Common myeloid progenitor, CD34-positive (primary cell): ENCODE measurements around the gene CACNA1B.

Source experiments
- CTCF ChIA-PET: fragments of 350-600 bp; sonication (Branson Sonifier 250); formaldehyde crosslinking; loops from one replicate; lab custom pipeline; 2021; ENCODE audit warnings: antibody characterized with exemption; lab: Charles Lee
- POLR2A ChIA-PET: fragments of 350-600 bp; sonication (Branson Sonifier 250); formaldehyde crosslinking; loops from one replicate; lab custom pipeline; 2021; ENCODE audit warnings: antibody characterized with exemption; lab: Charles Lee
- DNase-seq, 3 donors: peaks; one replicate each; pipeline versions ENCODE4 v3.0.0 to v3.0.0-alpha.2; 2013
- H3K27ac ChIP-seq, 2 experiments: 1 replicate in 1 of 2; 2 replicates in 1 of 2; pipeline ENCODE4 v1.7.0; 2013; ENCODE audit warnings: inconsistent platforms in 2 of 2, low read length in 2 of 2, mild to moderate bottlenecking in 2 of 2, low read depth in 1 of 2, moderate library complexity in 1 of 2; ENCODE audit not compliant: severe bottlenecking in 2 of 2, insufficient read depth in 1 of 2, poor library complexity in 1 of 2
- H3K27me3 ChIP-seq, 5 experiments: replicated peaks in 2 of 5; 1 replicate in 3 of 5; 2 replicates in 2 of 5; pipeline versions ENCODE4 v1.6.1 to v1.7.0; 2013; ENCODE audit warnings: low read length in 4 of 5, mild to moderate bottlenecking in 2 of 5, moderate library complexity in 2 of 5, inconsistent platforms in 1 of 5; ENCODE audit not compliant: insufficient read depth in 5 of 5, control insufficient read depth in 4 of 5
- H3K36me3 ChIP-seq, 4 experiments: 1 replicate in 2 of 4; 2 replicates in 2 of 4; pipeline versions ENCODE4 v1.6.1 to v1.7.0; 2013; ENCODE audit warnings: low read length in 3 of 4, control low read depth in 1 of 4, mild to moderate bottlenecking in 1 of 4; ENCODE audit not compliant: control insufficient read depth in 4 of 4, insufficient read depth in 4 of 4
- H3K4me1 ChIP-seq, 4 experiments: 1 replicate in 3 of 4; 2 replicates in 1 of 4; pipeline versions ENCODE4 v1.6.1 to v1.7.1; 2013; ENCODE audit warnings: low read length in 3 of 4, mild to moderate bottlenecking in 3 of 4, control low read depth in 1 of 4, inconsistent platforms in 1 of 4, moderate library complexity in 1 of 4; ENCODE audit not compliant: control insufficient read depth in 4 of 4, insufficient read depth in 4 of 4; ENCODE audit errors: control extremely low read depth in 1 of 4
- H3K4me3 ChIP-seq, 7 experiments: 1 replicate in 4 of 7; 2 replicates in 3 of 7; pipeline versions ENCODE4 v1.5.1 to v1.7.0; 2013; ENCODE audit warnings: mild to moderate bottlenecking in 7 of 7, low read length in 6 of 7, moderate library complexity in 6 of 7, inconsistent platforms in 2 of 7, low read depth in 2 of 7, control low read depth in 1 of 7; ENCODE audit not compliant: insufficient read depth in 4 of 7, control insufficient read depth in 1 of 7; ENCODE audit errors: extremely low read depth in 1 of 7
- H3K9me3 ChIP-seq, 5 experiments: 1 replicate in 4 of 5; 2 replicates in 1 of 5; pipeline versions ENCODE4 v1.6.1 to v1.7.1; 2013; ENCODE audit warnings: low read length in 4 of 5, mild to moderate bottlenecking in 2 of 5, inconsistent platforms in 1 of 5, low read depth in 1 of 5, moderate library complexity in 1 of 5; ENCODE audit not compliant: control insufficient read depth in 4 of 5, insufficient read depth in 2 of 5; ENCODE audit errors: control extremely low read depth in 1 of 5
- WGBS: methylation state at CpG from one replicate; pipeline ENCODE4 v1.1.5; 2013; ENCODE audit not compliant: insufficient coverage; 5-methylcytosine and 5-hydroxymethylcytosine counted together

Gene CACNA1B

DNA sequence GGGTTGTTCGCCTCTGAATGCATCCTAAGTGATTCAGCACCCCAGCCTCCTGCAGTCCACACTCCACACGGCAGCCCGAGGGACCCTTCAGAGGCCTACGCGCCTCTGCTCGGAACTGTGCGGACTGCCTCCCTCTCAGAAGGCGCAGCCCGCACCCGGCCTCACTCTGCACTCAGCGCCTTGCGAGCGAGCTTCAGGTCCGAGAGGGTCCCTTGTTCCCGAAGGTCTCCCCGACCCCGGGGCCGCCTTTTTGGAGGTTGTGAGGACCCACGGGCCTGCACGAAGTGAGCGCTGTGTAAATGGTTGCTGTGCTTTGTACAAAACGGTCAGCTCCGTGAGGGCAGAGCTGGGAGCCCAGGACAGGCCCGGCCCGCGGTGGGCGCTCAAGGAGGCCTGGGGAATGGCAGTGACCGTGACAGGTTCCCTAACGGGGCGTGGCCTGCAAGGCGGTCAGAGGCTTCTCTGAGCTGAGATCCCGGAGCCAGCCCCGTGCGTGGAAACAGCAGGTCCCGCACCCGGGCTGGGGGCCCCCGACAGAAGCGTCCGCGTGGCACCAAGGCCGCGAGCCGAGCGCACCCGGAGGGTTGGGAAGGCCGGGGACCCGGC is 698 bp upstream of the CACNA1B start:
- Histone ChIP-seq H3K27ac (no peak overlapping the region), H3K4me1 (peaks cover 0 to 5% (median 4%) of the 10 kb centered on the region in 4 experiments), H3K27me3 (peaks cover 0 to 84% (median 23%) of the 10 kb centered on the region in 5 experiments), H3K9me3 (peaks cover 0 to 9% (median 4%) of the 10 kb centered on the region in 5 experiments), H3K4me3 (no peak overlapping the region), H3K36me3 (no peaks in the 10 kb centered on the region)
- 64% methylated on average over 46 of the region's 47 CpGs for WGBS
- ChIA-PET POLR2A (no interaction called here), CTCF (no interaction called here)
- no peak for DNase-seq

GRCh38 chr9:137878146-137878941 is 762 bp downstream of the CACNA1B start:
- POLR2A ChIA-PET, result no interaction called here
- peaks cover 0 to 69% (median 23%) of the 10 kb centered on the region in 5 experiments for H3K27me3 ChIP-seq
- H3K4me3 ChIP-seq, result peak overlapping the region in 5 of 7 experiments; percentile 42 to 70 (median 59)
- peaks cover 0 to 9% (median 4%) of the 10 kb centered on the region in 5 experiments for H3K9me3 ChIP-seq
- no peak overlapping the region for H3K27ac ChIP-seq
- peak; percentile 52 to 79 (median 78) for DNase-seq
- no peaks in the 10 kb centered on the region for H3K36me3 ChIP-seq
- H3K4me1 ChIP-seq, result peaks cover 0 to 5% (median 4%) of the 10 kb centered on the region in 4 experiments
- 2% methylated on average over 87 of the region's 101 CpGs for WGBS
- CTCF ChIA-PET, result no interaction called here

DNA sequence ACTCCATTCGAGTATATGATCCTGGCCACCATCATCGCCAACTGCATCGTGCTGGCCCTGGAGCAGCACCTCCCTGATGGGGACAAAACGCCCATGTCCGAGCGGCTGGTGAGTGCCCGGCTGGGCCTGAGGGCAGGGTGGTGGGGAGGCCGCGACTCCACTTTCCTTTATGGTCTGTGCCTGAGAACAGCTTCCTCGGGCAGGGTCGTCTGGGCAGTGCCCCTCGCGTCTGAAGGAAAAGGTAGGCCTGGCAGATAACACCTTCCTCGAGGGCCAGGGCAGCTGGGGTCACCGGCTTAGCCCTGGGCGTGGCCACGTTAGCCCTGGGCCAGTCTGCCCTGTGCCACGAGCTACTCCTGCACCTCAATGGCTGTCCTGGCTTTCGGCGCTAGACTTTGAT is 1.5 kb downstream of the CACNA1B start:
- H3K27ac ChIP-seq, result no peak overlapping the region
- peaks cover 0 to 5% (median 4%) of the 10 kb centered on the region in 4 experiments for H3K4me1 ChIP-seq
- H3K36me3 ChIP-seq, result no peaks in the 10 kb centered on the region
- no peak overlapping the region for H3K4me3 ChIP-seq
- H3K9me3 ChIP-seq, result peaks cover 0 to 9% (median 4%) of the 10 kb centered on the region in 5 experiments
- peaks cover 0 to 63% (median 23%) of the 10 kb centered on the region in 5 experiments for H3K27me3 ChIP-seq
- DNase-seq, result no peak
- ChIA-PET POLR2A (no interaction called here), CTCF (no interaction called here)
- WGBS, result 90% methylated on average over 20 of the region's 20 CpGs

DNA sequence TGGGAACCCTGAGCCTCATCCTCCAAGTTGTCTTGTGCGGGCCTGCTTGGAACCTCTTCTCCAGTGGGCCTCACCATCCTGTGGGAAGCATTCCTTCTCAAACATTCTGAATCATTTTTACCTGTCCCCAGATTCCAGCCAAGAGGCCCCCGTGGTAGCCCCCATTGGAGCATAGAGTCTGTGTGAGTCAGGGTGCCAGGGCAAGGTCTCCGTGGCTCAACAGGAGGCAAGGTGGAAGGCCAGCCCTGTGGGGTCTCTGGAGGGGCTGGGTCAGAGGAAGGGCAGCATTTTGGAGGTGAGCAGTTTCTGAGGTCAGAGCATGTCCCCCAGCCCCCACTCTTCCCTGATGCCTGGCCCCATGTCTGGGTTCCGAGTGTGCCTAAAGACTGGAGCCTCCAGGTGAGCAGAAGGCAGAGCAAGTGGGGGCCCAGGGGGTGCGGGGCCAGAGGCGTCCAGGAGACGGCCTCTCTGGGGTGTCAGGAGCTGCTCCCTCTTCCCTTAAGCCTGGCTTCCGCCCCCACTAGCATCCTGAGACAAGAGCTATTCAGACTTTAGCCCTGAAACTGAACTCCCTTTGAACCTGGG is 2.1 kb downstream of the CACNA1B start:
- DNase-seq, result no peak
- Histone ChIP-seq H3K36me3 (no peaks in the 10 kb centered on the region), H3K4me3 (no peak overlapping the region), H3K9me3 (peaks cover 0 to 9% (median 4%) of the 10 kb centered on the region in 5 experiments), H3K27ac (no peak overlapping the region), H3K4me1 (peaks cover 0 to 5% (median 4%) of the 10 kb centered on the region in 4 experiments), H3K27me3 (peaks cover 0 to 62% (median 23%) of the 10 kb centered on the region in 5 experiments)
- CTCF ChIA-PET, result no interaction called here
- 90% methylated on average over 7 of the region's 8 CpGs for WGBS
- POLR2A ChIA-PET, result no interaction called here

- ChIA-PET CTCF (no interaction called here), POLR2A (no interaction called here)
- H3K4me3 ChIP-seq, result no peak overlapping the region
- no peak for DNase-seq
- no peak overlapping the region for H3K27ac ChIP-seq
- peaks cover 0 to 9% (median 4%) of the 10 kb centered on the region in 5 experiments for H3K9me3 ChIP-seq
- peaks cover 0 to 55% (median 21%) of the 10 kb centered on the region in 5 experiments for H3K27me3 ChIP-seq
- H3K4me1 ChIP-seq, result peaks cover 0 to 5% (median 4%) of the 10 kb centered on the region in 4 experiments
- no peaks in the 10 kb centered on the region for H3K36me3 ChIP-seq
- WGBS, result 90% methylated on average over 10 of the region's 16 CpGs
Observed at GRCh38 chr9:137880160-137880975, 2.8 kb downstream of the CACNA1B start.

DNA sequence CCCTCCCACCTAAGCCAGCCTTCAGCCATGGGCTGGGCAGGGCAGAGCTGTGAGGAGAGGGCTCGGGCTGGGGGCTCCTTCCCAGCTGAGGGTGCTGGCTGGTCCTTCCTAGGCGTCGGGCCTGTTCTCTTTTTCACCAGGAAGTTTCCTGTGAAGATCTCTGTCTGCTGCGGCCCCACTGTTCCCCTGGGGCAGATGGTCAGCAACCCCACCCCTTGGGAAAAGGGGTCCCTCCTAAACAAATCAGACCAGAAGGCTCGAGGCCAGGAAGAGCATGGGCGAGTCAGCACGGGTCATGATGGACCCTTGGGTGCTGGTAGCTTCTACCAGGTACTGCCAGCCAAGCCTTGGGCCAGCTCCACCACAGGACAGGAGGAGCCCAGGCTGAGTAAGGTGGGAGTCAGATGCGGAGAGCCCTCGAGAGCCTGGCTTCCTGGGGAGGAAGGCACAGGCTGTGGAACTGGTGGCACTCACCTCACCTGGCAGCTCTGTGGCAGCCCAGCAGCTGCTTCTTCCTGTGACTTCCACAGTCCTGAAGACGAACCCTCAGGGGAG is 3.5 kb downstream of the CACNA1B start:
- CTCF ChIA-PET, result no interaction called here
- POLR2A ChIA-PET, result no interaction called here
- H3K4me3 ChIP-seq, result no peak overlapping the region
- no peak for DNase-seq
- H3K36me3 ChIP-seq, result no peaks in the 10 kb centered on the region
- peaks cover 0 to 9% (median 4%) of the 10 kb centered on the region in 5 experiments for H3K9me3 ChIP-seq
- H3K27ac ChIP-seq, result no peak overlapping the region
- WGBS, result 85% methylated on average over 9 of the region's 10 CpGs
- H3K4me1 ChIP-seq, result peaks cover 0 to 5% (median 4%) of the 10 kb centered on the region in 4 experiments
- peaks cover 0 to 48% (median 16%) of the 10 kb centered on the region in 5 experiments for H3K27me3 ChIP-seq
